ENCODE measurements around the gene MRPS14.
"Not testable (repeated sequence)": the region's sequence is repeated elsewhere in the genome, so short reads cannot be mapped to it uniquely, and the experiment has no call there.

Gene MRPS14

DNA sequence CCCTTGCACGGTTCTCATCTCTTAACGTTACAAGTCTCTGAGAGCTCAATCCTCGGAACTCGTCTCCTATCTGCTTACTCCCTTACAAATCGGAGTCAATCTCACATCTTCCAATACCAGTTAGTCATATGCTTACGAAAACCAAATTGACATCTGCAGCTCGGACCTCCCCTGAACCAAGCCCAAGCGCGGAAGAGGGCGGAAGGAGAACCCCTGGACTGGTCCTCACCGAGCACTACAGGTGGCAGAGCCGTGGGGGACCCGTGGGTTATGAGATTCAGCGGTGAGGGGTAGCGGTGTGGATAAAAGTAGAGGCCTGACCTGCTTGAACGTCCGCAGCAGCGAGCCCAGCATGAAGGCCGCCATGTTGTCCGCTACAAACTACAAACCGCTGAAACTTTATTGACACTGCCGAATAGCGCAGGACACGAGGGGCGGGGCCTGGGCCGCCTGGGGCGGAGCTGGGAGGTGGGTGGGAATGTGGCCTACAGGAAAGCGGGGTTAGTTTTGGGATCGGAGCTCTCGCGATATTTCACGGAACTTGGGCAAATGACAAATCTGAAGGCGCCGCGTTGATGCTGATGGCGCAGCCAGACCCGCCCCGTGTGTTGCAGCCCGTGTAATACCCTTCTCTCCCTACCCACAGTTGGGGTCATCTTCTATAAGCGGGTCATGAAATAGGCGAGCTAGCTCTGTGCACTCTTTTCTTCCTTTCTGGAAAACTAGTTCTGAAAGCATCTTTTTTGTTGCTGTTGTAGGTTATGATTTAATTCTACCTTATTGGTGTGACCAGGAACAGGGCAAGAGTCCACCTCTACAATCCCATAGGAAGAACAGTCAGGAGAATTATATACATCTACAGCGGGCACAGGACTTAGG is at the start of gene MRPS14:
Gene MRPS14 (minus strand): TSS at position 383 of the 879 bp plus-strand sequence. CDS start 17 bp downstream, at position 366.
- peak; percentile 93 for DNase-seq (ENCODE audit: low read depth)

DNA sequence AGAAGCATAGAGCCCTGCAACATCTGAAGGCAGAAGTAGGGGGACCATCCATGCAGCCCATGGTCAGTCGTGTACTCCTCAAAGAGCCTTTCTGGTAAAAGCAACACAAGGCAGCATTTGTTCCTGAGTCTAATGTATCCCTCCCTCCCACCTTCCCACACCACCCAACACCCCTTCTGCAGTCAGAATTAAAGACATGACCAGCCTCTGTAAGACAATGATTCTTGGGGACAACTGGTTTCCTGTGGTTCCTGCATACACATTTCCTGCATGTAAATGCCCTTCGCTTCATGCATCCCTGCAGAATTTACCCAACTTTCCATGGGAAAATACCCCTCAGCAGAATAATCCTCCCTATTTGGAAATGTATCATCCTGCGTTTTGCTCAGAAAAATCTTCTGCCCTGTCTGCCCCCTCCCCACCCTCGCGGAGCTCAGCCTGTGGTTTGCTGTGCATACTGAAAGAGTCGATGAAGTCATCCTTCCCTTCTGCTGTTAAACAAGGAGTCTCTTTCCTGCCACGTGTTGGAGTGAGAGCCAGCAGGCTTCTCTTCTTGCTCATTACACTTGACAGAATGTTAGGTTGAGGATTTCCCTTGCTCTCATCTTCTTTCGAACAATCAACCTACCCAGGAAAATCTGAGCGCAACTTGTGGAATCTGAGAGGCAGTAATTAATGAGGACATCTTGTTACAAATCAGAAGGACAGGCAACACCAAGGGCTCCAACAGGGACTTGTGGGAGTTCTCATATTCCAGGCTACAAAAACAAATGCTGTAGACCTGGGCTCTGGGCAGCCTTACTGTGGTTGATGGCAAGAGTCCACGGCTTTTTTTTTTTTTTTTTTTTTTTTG is 49.1 kb upstream of the MRPS14 start:
- DNase-seq (ENCODE audit: low read depth) = no peak

DNA sequence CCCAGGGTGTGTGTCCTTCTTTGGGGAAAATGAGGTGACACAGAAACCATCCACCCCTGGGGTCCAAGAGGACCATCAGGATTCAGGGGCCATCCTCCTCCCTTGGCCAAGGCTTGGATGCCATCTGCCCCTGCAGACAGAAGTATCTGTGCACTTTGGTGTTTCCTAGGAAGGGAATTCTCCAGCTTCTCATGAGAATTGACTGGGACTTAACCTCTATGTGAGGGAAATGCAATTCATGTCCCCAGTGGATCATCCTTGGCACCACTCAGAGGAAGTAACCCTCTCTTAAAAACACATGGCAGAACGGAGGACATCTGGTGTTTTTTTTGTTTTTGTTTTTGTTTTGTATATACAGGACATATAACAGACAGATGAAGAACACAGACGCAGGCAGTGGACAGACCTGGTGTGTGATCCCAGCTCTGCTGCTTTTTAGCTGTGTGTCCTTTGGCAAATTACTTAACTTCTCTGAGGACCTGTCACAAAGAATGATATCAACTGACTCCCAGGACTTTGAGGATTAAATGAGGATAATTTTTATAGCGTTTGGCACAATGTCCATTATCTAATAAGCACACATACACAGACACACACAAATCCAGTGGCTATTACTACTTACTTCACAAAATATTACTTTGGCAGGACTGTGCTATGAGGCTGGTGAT is 48.2 kb upstream of the MRPS14 start:
- no peak for DNase-seq (ENCODE audit: low read depth)

DNA sequence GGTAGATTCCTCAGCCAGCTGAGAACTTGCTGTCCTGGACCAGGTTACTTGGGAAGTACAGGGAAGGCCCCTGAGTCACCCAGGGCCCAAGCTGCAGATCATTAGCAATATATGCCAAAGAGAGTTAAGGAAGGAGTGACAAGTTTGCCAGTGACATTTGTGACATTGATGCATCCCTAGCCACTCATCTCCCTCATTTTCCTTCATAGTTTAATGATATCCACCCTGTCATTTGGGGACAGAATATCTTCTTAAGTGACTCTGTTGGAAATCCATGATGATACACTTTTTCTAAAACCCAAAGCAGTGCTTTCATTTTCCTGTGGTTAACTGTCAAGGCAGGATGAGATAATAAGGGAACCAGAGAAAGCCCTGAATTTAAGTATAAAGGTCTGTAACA is 47.6 kb upstream of the MRPS14 start:
- DNase-seq (ENCODE audit: low read depth) = no peak

DNA sequence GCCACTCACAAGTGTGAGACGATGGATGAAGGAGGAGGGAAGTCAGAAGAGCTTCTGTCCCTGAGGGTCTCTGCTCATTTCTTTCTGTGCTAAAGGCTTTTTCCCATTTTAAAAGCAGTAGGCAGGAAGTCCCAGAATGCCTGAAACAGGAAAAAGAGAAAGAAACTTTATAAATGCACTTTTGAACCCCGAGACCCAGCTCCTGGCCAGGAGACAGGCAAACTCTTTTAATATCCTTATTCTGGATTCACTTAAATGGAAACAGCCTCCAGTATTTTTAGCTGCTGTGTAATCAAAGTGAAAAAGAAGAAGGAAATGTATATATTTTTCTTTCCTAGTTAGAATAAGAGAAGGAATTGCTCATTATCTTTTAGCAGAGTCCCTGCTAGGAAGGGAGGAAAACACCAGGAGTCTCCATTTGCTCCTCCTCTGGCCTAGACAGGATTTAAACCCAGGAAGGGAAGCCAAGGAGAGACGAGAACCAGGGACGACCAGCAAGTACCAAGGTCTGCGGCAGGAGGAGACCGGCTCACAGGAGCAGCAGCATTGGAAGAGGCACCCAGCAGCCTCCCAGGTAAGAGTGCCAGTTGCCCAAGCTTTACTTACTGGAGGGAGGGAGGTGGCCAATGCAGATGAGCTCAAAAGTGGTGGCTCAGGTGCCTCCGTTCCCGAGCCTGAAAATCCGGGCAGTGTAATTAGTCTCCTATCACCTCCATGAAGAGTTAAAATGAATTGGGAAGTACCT is 44.3 kb upstream of the MRPS14 start, which contains the start of gene TNN:
Gene TNN (plus strand): TSS at position 472 of the 745 bp plus-strand sequence. CDS start 9,586 bp downstream, outside the sequence.
- DNase-seq (ENCODE audit: low read depth) = no peak

DNA sequence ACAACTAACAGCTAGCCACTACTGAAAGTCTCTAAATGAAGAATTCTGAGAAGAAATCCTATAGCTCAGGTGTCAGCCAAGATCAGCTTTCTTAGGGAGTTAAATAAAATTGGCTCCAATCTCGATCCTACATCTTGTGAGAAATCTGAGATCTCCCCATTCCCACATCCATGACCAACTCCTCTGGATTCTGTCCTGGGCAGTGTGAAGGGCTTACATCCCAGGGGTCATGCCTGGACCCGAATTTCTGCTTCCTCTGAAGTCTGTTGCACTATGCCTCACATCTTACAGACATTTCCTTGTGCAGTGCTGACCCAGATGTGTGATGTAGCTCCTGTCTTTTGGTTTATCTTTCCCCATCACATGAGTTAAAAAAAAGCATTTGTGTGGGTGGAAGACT is 39.6 kb upstream of the MRPS14 start:
- DNase-seq (ENCODE audit: low read depth) = no peak

DNA sequence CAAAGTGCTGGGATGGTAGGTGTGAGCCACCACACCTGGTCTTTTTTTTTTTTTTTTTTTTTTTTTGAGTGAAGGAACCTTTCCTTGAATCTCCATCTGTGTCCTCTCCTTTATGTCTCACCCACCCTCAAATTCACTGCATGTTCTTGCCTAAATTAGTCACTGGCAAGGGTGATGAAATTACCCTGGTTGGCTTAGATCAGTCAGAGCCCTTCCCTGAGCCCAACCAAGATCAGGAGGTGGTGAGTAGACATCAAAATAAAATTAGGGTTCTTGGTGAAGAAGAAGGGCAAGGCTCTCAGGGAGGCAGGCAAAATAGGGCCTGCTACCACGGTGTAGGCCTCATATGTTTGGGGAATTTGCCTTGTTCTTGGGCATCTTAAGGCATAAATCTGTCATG is 39.1 kb upstream of the MRPS14 start:
- no peak for DNase-seq (ENCODE audit: low read depth)

DNA sequence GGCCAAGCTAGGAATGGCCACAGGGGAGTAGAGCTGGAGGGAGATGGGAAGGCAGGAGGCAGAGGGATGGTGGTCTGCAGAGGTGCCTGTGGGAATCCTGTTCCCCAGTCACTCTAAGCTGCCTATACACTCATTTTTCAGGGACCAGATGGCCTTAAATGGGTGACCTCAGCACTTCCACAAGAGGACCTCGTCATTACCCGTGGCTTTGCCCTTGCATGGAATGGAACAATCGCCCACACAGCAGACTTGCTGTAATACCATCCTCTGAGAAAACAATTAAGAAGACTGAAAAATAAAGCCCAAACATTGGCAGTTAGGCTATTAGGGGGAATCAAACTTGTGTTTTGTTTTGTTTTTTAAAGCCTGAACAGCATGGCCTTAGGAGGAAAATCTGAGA is 31.5 kb upstream of the MRPS14 start:
- DNase-seq (ENCODE audit: low read depth) = no peak

DNA sequence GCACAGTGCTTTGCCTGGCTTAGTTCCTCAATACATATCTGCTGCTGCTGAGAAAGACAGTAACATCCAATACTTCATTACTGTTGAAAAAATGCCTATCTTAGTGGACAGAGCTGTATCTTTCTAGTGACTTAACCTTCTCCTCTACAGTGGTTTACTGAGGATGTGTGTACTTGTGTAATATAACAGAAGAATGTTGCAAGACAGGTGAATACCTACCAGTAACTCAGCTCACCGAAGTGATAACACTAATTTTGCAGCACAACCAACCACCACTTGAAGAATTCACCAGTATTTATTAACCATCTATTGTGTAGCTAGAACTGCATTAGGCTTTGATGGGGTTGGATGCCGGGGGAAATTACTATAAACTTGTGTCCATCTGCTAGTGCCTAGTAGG is 27.8 kb upstream of the MRPS14 start:
- no peak for DNase-seq (ENCODE audit: low read depth)

DNA sequence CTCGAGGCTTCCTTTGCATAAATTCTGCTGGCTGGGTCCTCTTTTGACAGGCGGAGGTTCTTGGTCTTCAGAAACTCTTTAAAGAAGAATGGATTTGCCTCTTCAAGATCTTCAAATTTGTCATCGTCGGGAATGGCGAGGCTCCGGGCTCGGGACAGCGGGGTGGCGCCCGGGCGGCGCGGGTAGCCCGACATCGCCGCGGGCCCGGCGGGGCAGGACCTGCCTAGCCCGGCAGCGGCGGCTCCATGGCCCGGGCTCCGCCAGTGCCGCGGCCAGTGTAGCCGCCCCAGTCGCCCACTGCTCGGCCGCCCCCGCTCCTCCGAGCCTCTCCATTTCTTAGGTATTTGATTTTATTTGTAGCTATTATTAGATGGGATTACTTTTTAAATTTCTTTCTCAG is 22.3 kb upstream of the MRPS14 start:
- no peak for DNase-seq (ENCODE audit: low read depth)

DNA sequence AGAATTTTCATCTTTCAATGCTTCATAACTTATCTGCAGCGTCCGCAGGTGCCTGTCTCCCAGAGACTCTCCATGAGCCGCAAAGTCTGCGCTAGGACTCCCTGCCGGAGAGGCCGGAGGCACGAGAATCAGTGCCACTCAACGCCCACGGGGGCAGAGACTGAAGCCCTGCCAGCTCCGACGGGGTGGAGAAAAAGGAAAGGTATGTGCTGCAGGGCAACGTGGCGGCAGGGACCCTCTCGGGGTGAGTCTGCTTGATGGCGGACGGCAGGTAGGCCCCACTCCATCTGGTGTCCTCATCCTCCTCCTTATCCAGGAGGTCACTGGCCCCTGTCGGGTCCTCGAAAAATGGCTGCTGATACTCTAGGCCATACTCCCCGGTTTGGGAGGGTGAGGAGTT is 21.9 kb upstream of the MRPS14 start:
- no peak for DNase-seq (ENCODE audit: low read depth)

DNA sequence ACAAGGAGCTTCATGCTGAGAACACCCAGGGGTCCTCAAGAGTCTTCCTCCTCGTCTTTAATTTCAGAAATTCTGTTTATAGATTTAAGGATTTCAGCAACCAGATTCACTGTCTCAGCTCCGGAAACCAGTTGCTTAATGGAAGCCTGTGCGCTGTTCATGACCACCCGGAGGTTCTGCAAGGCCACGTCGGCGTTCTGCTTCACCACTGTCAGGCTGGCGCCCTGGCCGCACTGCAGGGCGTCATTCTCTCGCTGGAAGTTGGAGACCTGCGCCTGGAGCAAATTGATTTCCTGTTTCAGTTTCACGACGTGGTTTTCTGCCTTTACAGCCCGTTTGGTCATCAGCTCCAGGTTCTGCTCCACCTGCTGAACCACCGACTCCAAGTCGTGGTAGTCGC is 21.4 kb upstream of the MRPS14 start:
- not testable (repeated sequence) for DNase-seq (ENCODE audit: low read depth)

DNA sequence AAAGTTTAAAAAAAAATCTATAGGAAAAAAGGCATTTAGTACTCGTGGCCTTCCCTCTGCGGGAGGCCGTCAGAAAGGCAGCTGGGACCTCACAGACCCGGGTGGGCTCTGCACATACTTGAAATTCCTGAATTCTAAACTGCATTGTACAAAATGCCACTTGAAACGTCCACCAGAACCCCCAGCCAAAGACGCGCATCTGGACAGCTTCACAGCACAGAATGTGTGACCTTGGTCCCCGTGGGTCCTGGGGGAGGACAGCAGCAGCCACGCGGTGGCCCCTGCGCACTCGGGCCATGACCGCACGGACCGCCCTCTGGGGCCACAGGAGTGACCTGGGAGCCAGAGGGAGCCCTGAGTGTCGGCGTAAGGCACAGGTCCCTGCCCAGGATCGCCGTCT is 20.6 kb upstream of the MRPS14 start:
- DNase-seq (ENCODE audit: low read depth) = no peak

DNA sequence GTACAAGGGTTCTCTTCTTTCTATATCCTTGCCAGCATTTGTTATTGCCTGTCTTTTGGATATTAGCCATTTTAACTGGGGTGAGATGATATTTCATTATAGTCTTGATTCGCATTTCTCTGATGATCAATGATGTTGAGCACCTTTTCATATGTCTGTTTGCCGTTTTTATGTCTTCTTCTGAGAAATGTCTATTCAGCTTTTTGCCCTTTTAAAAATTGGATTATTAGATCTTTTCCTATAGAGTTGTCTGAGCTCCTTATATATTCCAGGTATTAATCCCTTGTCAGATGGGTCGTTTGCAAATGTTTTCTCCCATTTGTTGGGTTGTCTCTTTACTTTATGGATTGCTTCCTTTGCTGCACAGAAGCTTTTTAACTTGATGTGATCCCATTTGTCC is 19.4 kb upstream of the MRPS14 start:
- DNase-seq (ENCODE audit: low read depth) = no peak

DNA sequence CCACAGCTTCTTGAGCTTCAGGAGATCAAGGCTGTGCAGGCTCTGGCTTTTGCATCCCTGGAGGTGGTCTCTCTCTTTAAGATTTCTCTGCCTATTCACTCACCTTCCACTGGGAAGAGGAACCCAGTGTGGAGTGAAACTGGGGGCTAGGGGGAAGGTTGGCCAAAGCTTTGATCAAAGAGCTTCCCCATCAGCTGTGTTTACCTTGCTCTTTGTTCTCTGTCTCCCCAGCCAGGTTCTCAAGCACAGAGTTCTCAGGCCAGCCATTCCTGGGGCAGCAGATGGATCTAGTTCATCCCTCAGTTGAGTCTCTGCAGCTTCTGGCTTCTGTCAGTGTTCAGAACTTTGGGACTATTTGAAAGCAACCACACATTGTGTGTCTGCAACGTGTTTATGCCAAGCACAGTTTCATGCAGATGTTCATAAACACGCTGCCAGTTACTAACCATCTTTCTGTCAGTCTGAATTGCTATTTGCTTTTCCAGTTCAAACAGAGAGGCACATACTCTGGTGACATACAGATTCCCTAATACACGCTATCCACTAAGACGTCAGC is 17.2 kb upstream of the MRPS14 start:
- no peak for DNase-seq (ENCODE audit: low read depth)

DNA sequence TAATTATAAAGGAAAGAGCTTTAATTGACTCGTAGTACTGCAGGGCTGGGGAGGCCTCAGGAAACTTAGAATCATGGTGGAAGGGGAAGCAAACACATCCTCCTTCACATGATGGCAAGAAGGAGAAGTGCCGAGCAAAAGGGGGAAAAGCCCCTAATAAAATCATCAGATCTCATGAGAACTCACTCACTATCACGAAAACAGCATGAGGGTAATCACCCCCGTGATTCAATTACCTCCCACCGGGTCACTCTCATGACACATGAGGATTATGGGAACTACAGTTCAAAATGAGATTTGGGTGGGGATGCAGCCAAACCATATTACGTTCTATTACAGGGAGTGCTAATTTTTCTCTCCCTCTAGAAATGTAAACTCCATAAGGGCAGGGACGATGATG is 14.2 kb upstream of the MRPS14 start:
- DNase-seq (ENCODE audit: low read depth) = no peak

DNA sequence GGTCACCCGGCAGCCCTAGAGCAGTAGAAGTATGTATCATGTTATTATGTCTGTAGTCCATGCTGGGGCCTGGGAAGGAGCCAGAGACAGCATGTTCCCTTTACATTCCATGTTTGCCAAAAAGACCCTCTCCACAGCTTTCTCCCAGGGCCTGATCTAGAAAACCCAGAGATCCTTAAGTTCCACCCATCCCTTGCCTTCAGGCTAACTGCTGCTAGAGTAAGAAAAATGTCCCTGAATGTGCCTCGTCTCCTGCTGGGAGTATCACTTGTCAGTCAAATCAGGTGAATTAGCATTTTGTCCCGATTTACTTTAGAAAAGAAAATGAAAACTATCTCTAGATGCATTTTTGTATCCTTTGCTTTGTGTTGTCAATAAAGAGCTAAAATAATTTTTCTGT is 13.3 kb upstream of the MRPS14 start:
- no peak for DNase-seq (ENCODE audit: low read depth)

DNA sequence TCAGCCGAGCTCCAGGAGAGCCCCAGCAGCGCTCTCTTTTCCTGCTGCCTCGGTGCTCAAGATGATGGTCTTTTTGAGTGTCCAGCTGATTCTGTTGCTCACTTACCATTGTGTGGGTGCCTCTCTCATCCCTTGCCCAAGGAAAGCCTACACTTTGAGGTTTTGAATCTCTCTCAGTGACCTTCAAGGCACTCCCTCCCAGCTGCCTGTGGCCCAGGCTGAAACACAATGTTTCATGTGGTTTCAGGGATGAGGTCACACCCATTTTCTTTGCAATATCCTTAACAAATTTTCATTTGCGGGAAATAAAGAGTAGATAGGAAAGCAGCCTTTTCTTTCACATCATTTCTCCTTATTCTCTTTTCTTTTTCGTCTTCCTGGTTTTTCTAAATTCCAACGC is 12.6 kb upstream of the MRPS14 start:
- no peak for DNase-seq (ENCODE audit: low read depth)

DNA sequence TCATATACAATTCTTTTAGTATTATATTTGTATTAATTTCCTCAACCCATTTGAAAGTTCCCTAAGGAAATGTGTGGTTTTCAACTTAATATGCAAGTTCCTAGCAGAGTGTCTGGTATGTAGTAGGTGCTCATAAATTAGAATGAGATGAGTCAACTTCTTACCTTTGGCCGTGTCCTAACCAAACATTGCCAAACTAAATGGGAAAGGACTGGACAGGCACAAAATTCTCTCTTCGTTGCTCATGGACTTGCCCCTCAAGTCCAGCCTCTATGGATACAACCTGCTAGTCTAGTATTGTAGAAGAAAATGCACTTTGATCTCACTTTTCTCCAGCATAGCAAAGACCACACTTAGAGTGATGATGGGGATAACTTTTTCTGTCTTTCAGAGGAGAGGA is 11.6 kb upstream of the MRPS14 start:
- DNase-seq (ENCODE audit: low read depth) = no peak

DNA sequence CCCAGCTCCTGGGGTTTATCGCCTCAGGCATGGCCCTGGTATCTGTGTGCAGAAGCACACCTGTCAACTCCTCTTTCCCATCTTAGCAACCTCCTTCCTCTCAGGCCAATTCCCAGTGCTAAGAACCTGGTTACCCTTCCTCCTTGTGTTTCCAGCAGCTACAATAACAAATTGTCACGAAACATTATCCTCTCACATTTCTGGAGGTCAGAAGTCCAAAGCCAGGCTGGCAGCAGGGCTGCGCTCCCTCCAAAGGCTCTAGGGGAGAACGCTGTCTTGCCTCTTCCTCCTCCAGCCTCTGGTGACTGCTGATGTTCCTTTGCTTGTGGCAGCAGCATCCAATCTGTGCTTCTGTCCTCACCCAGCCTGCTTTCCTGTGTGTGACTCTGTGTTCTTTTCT is 10.7 kb upstream of the MRPS14 start:
- no peak for DNase-seq (ENCODE audit: low read depth)

DNA sequence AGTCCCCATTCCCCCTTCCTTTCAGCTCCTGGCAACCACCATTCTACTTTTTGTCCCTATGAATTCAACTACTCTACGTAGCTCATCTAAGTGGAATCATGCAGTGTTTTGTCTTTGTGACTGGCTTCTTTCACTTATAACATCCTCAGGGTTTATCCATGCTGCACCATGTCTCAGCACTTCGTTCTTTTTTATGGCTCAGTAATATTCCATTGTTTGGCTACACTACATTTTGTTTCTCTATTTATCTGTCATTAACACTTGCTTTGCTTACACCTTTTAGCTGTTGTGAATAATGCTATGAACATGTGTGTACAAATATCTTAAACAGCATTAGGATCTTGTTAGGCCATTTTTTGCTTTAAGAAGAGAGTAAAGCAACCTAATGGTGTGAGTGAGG is 1.5 kb upstream of the MRPS14 start:
- no peak for DNase-seq (ENCODE audit: low read depth)

DNA sequence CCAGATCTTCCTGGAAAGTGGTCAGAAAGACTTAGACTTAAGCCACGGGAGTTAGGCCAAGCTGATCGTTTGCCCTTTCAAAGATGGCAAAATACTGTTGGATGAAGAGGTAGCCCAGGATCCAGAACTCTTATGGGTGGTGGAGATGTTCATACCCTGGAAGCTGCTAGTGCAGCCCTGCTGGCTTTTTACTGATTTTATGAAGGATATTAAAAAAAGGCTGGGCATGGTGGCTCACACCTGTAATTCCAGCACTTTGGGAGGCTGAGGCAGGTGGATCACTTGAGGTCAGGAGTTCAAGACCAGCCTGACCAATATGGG is 657 bp upstream of the MRPS14 start:
- DNase-seq (ENCODE audit: low read depth) = not testable (repeated sequence)
